HepG2 (cell line): ENCODE data around the gene VENTX.

Experiments
- CEBPG ChIP-seq: IDR thresholded peaks from 2 replicates; pipeline ENCODE4 v1.6.1; 2016
- CHD2 ChIP-seq: IDR thresholded peaks from 2 replicates; pipeline ENCODE4 v1.6.1; 2011; ENCODE audit warnings: low read depth, low read length, improper control_type of control experiment
- HOXA7 ChIP-seq: sonication (generic); formaldehyde crosslinking; IDR thresholded peaks from 2 replicates; pipeline ENCODE4 v1.8.1; 2022; ENCODE audit warnings: mild to moderate bottlenecking, missing genetic modification reagents, moderate library complexity
- SNAPC5 ChIP-seq: sonication (generic); formaldehyde crosslinking; IDR thresholded peaks from 2 replicates; pipeline ENCODE4 v1.8.1; 2023; ENCODE audit warnings: mild to moderate bottlenecking, missing genetic modification reagents, borderline replicate concordance
- ZBTB43 ChIP-seq: sonication (generic); formaldehyde crosslinking; conservative IDR thresholded peaks from 2 replicates; pipeline ENCODE4 v1.4.0; 2020; ENCODE audit warnings: missing genetic modification reagents
- ZNF251 ChIP-seq: sonication (generic); formaldehyde crosslinking; IDR thresholded peaks from 2 replicates; pipeline ENCODE4 v1.9.0; 2021; ENCODE audit warnings: mild to moderate bottlenecking, missing genetic modification reagents

DNA sequence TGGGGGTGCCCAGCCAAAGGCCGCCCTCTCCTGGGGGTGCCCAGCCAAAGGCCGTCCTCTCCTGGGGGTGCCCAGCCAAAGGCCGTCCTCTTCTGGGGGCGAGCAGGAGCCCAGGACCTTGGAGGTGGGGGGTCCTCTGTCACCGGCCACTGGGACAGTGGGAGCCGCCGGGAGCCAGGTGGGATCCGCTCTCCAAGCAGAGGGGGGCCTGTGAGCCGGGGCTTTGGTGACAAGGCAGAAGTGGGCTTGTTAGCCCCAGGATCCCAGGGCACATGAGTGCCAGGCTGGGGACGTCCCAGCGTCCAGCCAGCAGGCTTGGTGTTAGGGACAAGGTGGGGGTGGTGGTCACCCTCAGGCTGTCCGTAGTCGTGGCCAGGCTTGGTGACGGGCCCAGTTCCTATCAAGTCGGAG lies 37.0 kb upstream of the VENTX start:
- TF ChIP-seq ZNF251 (CRISPR knock-in tag), result no peak
- TF ChIP-seq ZBTB43, result no peak
- no peak for TF ChIP-seq CEBPG
- no peak for TF ChIP-seq HOXA7 (CRISPR knock-in tag)
- TF ChIP-seq SNAPC5 (CRISPR knock-in tag), result no peak
- no peak for TF ChIP-seq CHD2
